Activated CD4-positive, alpha-beta T cell treated with anti-CD3 and anti-CD28 coated beads for 4 hours (primary cell): ENCODE measurements around the gene SV2B.

Source experiments
- DNase-seq, 2 donors: peaks; one replicate each; pipeline ENCODE4 v3.0.0-alpha.2; 2020

The SV2B gene

GRCh38 chr15:91142106-91142744, 42.2 kb downstream of the SV2B start:
- no peak for DNase-seq

- no peak for DNase-seq
These were observed 42.9 kb downstream of the SV2B start for GRCh38 chr15:91142946-91143345.

GRCh38 chr15:91146728-91147127, 46.7 kb downstream of the SV2B start:
- DNase-seq: no peak

- DNase-seq: no peak
These were observed 48.2 kb downstream of the SV2B start for GRCh38 chr15:91148243-91148642.

GRCh38 chr15:91150502-91151160, 50.6 kb downstream of the SV2B start:
- DNase-seq: no peak

GRCh38 chr15:91151781-91152563, 51.9 kb downstream of the SV2B start:
- no peak for DNase-seq

- no peak for DNase-seq
These were observed 53.0 kb downstream of the SV2B start for GRCh38 chr15:91152896-91153581.

GRCh38 chr15:91153954-91154353, 53.9 kb downstream of the SV2B start:
- DNase-seq: no peak

- no peak for DNase-seq
These were observed 56.2 kb downstream of the SV2B start for GRCh38 chr15:91156175-91156726.

GRCh38 chr15:91158415-91159394, 58.6 kb downstream of the SV2B start:
- no peak for DNase-seq

GRCh38 chr15:91165850-91166249, 65.8 kb downstream of the SV2B start:
- no peak for DNase-seq

- no peak for DNase-seq
These were observed 68.4 kb downstream of the SV2B start for GRCh38 chr15:91168457-91168856.

- DNase-seq: no peak
These were observed 71.3 kb downstream of the SV2B start for GRCh38 chr15:91171334-91171733.

- no peak for DNase-seq
These were observed 82.0 kb downstream of the SV2B start for GRCh38 chr15:91182101-91182500.

GRCh38 chr15:91183596-91183995, 83.5 kb downstream of the SV2B start:
- no peak for DNase-seq

GRCh38 chr15:91184441-91184840, 84.4 kb downstream of the SV2B start:
- no peak for DNase-seq

GRCh38 chr15:91186904-91187656, 87.0 kb downstream of the SV2B start:
- no peak for DNase-seq

GRCh38 chr15:91192285-91192684, 92.2 kb downstream of the SV2B start:
- no peak for DNase-seq

- no peak for DNase-seq
These were observed 92.8 kb downstream of the SV2B start for GRCh38 chr15:91192690-91193377.

- no peak for DNase-seq
These were observed 93.3 kb downstream of the SV2B start for GRCh38 chr15:91193378-91193720.

GRCh38 chr15:91196127-91196526, 96.1 kb downstream of the SV2B start:
- no peak for DNase-seq
